Endothelial cell of umbilical vein (primary cell): ENCODE data around the gene KRT32. TPM values are rescaled to one million over a fixed set of nuclear protein-coding genes. Genes with fewer than 3 reads are reported as not detected.

Experiments
- BruUV-seq: library from RNA; stranded (reverse); fragments of 400-500 nt; replicated peaks from 2 replicates; lab custom pipeline; 2021; lab: Mats Ljungman, UMichigan
- CTCF ChIA-PET: fragments of 300-600, 350-600 bp; sonication (Branson Sonifier 250); formaldehyde crosslinking; loops from one replicate; lab custom pipeline; 2021; ENCODE audit warnings: antibody characterized with exemption, inconsistent platforms; lab: Charles Lee
- POLR2A ChIA-PET: fragments of 300-600, 350-600 bp; sonication (Branson Sonifier 250); formaldehyde crosslinking; loops from one replicate; lab custom pipeline; 2021; ENCODE audit warnings: antibody characterized with exemption, inconsistent platforms; lab: Charles Lee
- DNase-seq: peaks from one replicate; pipeline ENCODE4 v3.0.0-alpha.2; 2011; ENCODE audit warnings: low read depth, low spot score
- FAIRE-seq: peaks from 2 replicates; lab custom pipeline; 2011; peaks lifted over from hg19 to GRCh38; lab: Jason Lieb, UNC
- H2AFZ ChIP-seq: 2 replicates; pipeline ENCODE4 v1.6.0; 2012; ENCODE audit warnings: low read depth, low read length, control low read depth, inconsistent platforms
- H3K27ac ChIP-seq: 2 replicates; pipeline ENCODE4 v1.5.1; 2011; ENCODE audit warnings: low read depth, mild to moderate bottlenecking, control low read depth, low read length, moderate library complexity; ENCODE audit not compliant: insufficient read depth
- H3K27me3 ChIP-seq, 2 experiments: 2 replicates each; pipeline versions ENCODE4 v1.6.0 to v1.6.1; 2011; ENCODE audit warnings: low read length in 2 of 2, mixed read lengths in 1 of 2; ENCODE audit not compliant: control insufficient read depth in 2 of 2, insufficient read depth in 2 of 2
- H3K36me3 ChIP-seq, 2 experiments: 2 replicates in 1 of 2; 3 replicates in 1 of 2; pipeline ENCODE4 v1.5.1; 2011; ENCODE audit warnings: low read length in 2 of 2, mild to moderate bottlenecking in 1 of 2, moderate library complexity in 1 of 2; ENCODE audit not compliant: control insufficient read depth in 2 of 2, insufficient read depth in 2 of 2; ENCODE audit errors: extremely low read depth in 1 of 2
- H3K4me1 ChIP-seq: 3 replicates; pipeline ENCODE4 v1.5.1; 2011; ENCODE audit warnings: mild to moderate bottlenecking, low read length; ENCODE audit not compliant: control insufficient read depth, insufficient read depth; ENCODE audit errors: extremely low read depth
- H3K4me2 ChIP-seq: 2 replicates; pipeline ENCODE4 v1.6.1; 2011; ENCODE audit warnings: low read length, control low read depth, mixed read lengths; ENCODE audit not compliant: insufficient read depth
- H3K4me3 ChIP-seq, 3 experiments: fragments of 200-600 bp in 1 of 3; sonication (generic), shearing (Covaris generic) in 1 of 3; replicated peaks in 1 of 3; 2 replicates each; pipeline ENCODE4 v1.5.1; 2011 to 2016; ENCODE audit warnings: control low read depth in 3 of 3, low read length in 3 of 3, mild to moderate bottlenecking in 2 of 3, inconsistent platforms in 1 of 3, low read depth in 1 of 3, moderate library complexity in 1 of 3; ENCODE audit not compliant: insufficient read depth in 1 of 3
- H3K79me2 ChIP-seq: 2 replicates; pipeline ENCODE4 v1.6.0; 2012; ENCODE audit warnings: low read length, inconsistent platforms; ENCODE audit not compliant: control insufficient read depth, insufficient read depth
- H3K9ac ChIP-seq: replicated peaks from 2 replicates; pipeline ENCODE3; 2011; ENCODE audit warnings: low read length, control low read depth; ENCODE audit not compliant: insufficient read depth; ENCODE audit errors: extremely low read depth
- H3K9me1 ChIP-seq: replicated peaks from 3 replicates; pipeline ENCODE4 v1.6.0; 2011; ENCODE audit warnings: mild to moderate bottlenecking, low read length; ENCODE audit not compliant: control insufficient read depth, insufficient read depth; ENCODE audit errors: extremely low read depth
- H3K9me3 ChIP-seq: replicated peaks from 2 replicates; pipeline ENCODE4 v1.5.1; 2012; ENCODE audit warnings: low read length, inconsistent platforms; ENCODE audit not compliant: control insufficient read depth, insufficient read depth
- H4K20me1 ChIP-seq: replicated peaks from 2 replicates; pipeline ENCODE3; 2011; ENCODE audit warnings: mild to moderate bottlenecking, low read length; ENCODE audit not compliant: control insufficient read depth, insufficient read depth; ENCODE audit errors: extremely low read depth
- CTCF ChIP-seq, 2 donors: IDR thresholded peaks; 1 replicate in 1 of 2; 2 replicates in 1 of 2; pipeline ENCODE4 v1.5.1; 2011; ENCODE audit warnings: low read length in 2 of 2, mild to moderate bottlenecking in 2 of 2, moderate library complexity in 2 of 2, control low read depth in 1 of 2, inconsistent platforms in 1 of 2, low read depth in 1 of 2; ENCODE audit not compliant: insufficient read depth in 1 of 2; ENCODE audit errors: extremely low read depth in 1 of 2
- EZH2 ChIP-seq: IDR thresholded peaks from 2 replicates; pipeline ENCODE4 v1.6.1; 2012; ENCODE audit warnings: borderline replicate concordance, low read depth, mild to moderate bottlenecking, moderate library complexity, low read length, inconsistent platforms; ENCODE audit not compliant: severe bottlenecking
- FOS ChIP-seq: IDR thresholded peaks from 2 replicates; pipeline ENCODE4 v1.6.1; 2011; ENCODE audit warnings: mild to moderate bottlenecking, low read length, moderate library complexity, borderline replicate concordance; ENCODE audit not compliant: insufficient read depth
- GATA2 ChIP-seq: IDR thresholded peaks from 2 replicates; pipeline ENCODE4 v1.7.0; 2011; ENCODE audit warnings: low read depth, mild to moderate bottlenecking, moderate library complexity, mixed read lengths, low read length; ENCODE audit not compliant: insufficient read length, insufficient read depth
- JUN ChIP-seq: IDR thresholded peaks from 2 replicates; pipeline ENCODE4 v1.6.1; 2011; ENCODE audit warnings: borderline replicate concordance, low read depth; ENCODE audit not compliant: insufficient read length, insufficient read depth
- MAX ChIP-seq: IDR thresholded peaks from 2 replicates; pipeline ENCODE4 v1.6.1; 2011; ENCODE audit not compliant: insufficient read depth, insufficient read length
- MYC ChIP-seq: IDR thresholded peaks from one replicate; pipeline ENCODE4 v1.6.1; 2011; ENCODE audit warnings: mild to moderate bottlenecking, low read depth, low read length
- POLR2A ChIP-seq: IDR thresholded peaks from 2 replicates; pipeline ENCODE4 v1.6.1; 2012; ENCODE audit warnings: low read depth, mild to moderate bottlenecking, control low read depth, low read length
- POLR2AphosphoS5 ChIP-seq: IDR thresholded peaks from 2 replicates; pipeline ENCODE4 v1.6.1; 2012; ENCODE audit warnings: low read depth, mild to moderate bottlenecking, control low read depth, low read length, moderate library complexity; ENCODE audit not compliant: insufficient read depth
- dilution Hi-C: fragments of 300-500 bp; cut with MboI; formaldehyde crosslinking; loops from one replicate; pipeline ENCODE4 v1.15.0; 2019; ENCODE audit warnings: low sequenced_read_pairs; ENCODE audit not compliant: extremely low pct_ligation_motif_present
- intact Hi-C: fragments of 100-400 bp; cut with micrococcal nuclease; formaldehyde crosslinking; loops from one replicate; pipeline ENCODE4 v1.10.0; 2022
- polyA plus RNA-seq, 4 experiments: library from polyadenylated mRNA; depleted of rRNA in 3 of 4; stranded (reverse) in 3 of 4; unstranded in 1 of 4; fragments of >200 nt; gene quantifications; 2 replicates each; pipeline versions ENCODE4 v1.2.1 to v1.2.3, GENCODE V29; 2011 to 2012; ENCODE audit warnings: missing spikeins in 1 of 4
- total RNA-seq: library from RNA; stranded (reverse); gene quantifications from 2 replicates; pipeline ENCODE4 v1.2.3, GENCODE V29; 2021

KRT32 gene
- total and polyA plus RNA-seq, 2 donors (not counting 3 experiments of a cell fraction or from before 2014, with no cell fraction given): not detected

GRCh38 chr17:41491476-41491875 is 24.3 kb upstream of the KRT32 start:
- intact Hi-C loops: loop anchor here (10.0 kb wide), 2 partner anchors 87 to 687 kb away; no protein-coding TSS in a partner anchor
- Histone ChIP-seq H2AFZ (no peak overlapping the region), H3K4me1 (peaks cover 20% of the 10 kb centered on the region), H3K27me3 (no peaks in the 10 kb centered on the region), H3K9me1 (no peaks in the 10 kb centered on the region), H4K20me1 (no peaks in the 10 kb centered on the region), H3K79me2 (no peaks in the 10 kb centered on the region), H3K9ac (no peak overlapping the region), H3K9me3 (no peaks in the 10 kb centered on the region), H3K27ac (no peak overlapping the region), H3K36me3 (no peaks in the 10 kb centered on the region), H3K4me3 (no peak overlapping the region), H3K4me2 (no peak overlapping the region)
- FAIRE-seq: no peak
- CTCF ChIA-PET: interaction anchor here (1.5 to 22.3 kb wide), 4 partner anchors 13 to 172 kb away, joined by 3 to 350 read pairs (median 34); partner anchors contain the start of gene KRT13
- BruUV-seq: no TSS peak
- DNase-seq: no peak
- TF ChIP-seq GATA2: no peak
- no peak for TF ChIP-seq CTCF (IDR thresholded peaks at IDR 0.05; ENCODE audit: extremely low read depth in 1 of 2, insufficient read depth in 1 of 2, low read depth in 1 of 2, low read length in 2 of 2)
- no peak for TF ChIP-seq FOS
- no peak for TF ChIP-seq POLR2AphosphoS5
- no peak for TF ChIP-seq MAX
- no peak for TF ChIP-seq EZH2
- TF ChIP-seq JUN: no peak
- TF ChIP-seq MYC: no peak
- no peak for TF ChIP-seq POLR2A
- dilution Hi-C loops: no loop called here
- POLR2A ChIA-PET: interaction anchor here (0.5 kb wide), 1 partner anchor 35 kb away, joined by 3 read pairs; no protein-coding TSS in a partner anchor
